Activated T-cell treated with anti-CD3 and anti-CD28 coated beads for 1 hour (primary cell): ENCODE data around the gene PUDP.
"Not testable (repeated sequence)": the region's sequence is repeated elsewhere in the genome, so short reads cannot be mapped to it uniquely, and the experiment has no call there.

ENCODE experiments used
- DNase-seq: peaks from one replicate; pipeline ENCODE4 v3.0.0-alpha.2; 2020; ENCODE audit warnings: low read depth

PUDP gene

DNA sequence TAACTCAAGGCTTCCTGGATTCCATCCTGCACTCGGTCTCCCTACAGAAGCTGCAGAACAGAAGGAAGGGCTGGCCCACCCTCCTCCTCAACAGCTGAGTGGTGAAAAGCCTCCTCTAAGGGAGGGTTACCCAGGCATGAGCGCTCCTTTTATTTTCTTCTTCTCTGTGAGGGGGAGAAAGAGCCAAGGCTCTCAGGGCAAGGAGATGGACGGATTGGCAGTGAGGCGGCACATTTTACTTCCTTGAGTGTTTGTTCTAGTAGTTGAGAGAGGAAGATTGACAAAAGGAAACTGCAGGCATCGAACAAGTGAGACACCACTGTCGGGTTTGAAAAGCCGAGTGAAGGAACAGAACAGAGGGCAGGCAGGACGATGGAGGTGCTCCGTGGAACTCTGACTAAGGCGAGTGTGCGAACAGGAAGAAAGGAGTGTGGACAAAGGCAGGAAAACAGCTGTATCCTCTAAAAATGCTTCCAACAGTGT, 38.9 kb downstream of the PUDP start:
- no peak for DNase-seq

DNA sequence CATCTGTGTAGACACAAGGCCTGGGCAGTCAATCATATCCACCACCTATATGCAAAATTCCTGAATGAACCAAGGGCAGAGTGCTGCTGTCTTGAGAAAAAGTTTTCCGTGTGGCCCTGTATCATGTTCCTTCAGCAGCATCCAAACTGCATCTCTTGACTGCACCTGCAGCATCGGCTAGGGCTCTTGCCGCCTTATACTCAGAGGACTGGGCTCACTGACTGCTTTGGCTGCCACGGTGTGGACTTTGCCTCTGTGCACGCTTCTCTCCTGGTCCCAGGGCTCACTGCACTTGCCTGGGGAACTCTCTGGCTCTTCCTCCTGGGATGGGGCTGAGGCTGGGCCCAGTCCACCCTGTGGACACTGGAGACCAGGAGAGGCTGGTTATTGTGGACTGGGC, 39.9 kb downstream of the PUDP start:
- DNase-seq = no peak

DNA sequence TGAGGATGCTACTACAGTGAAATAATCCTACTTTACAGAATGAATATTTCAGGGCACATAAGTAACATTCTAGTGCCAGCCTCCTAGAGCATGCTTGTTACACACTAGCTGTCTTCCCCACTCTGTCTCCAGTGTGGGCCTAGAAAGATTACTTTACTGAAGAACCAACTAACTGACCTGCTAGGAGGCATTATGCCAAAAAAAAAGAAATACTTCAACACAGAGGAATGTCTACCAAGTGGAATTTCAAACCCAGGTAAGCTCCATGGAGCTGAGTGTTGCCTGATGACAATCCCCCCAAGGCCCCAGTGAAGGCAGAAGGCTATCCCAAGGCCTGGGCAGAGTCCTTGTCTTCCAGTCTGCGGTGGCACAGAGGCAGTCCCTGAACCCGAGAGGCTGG, 41.3 kb downstream of the PUDP start:
- no peak for DNase-seq

DNA sequence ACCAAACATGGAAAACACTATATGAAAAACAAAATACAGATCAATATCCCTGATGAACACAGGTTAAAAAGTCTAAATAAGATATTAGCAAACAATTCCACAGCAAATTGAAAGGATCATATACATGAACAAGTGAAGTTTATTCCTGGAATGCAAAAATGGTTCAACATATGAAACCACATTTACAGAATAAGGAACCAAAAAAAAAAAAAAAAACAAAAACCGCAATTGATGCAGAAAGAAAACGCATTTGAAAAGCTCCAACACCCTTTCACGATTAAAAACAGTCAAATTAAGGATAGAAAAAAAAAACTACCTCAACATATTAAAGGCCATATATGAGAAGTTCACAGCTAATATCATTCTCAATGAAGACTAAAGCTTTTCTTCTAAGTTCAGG, 45.8 kb downstream of the PUDP start:
- no peak for DNase-seq

DNA sequence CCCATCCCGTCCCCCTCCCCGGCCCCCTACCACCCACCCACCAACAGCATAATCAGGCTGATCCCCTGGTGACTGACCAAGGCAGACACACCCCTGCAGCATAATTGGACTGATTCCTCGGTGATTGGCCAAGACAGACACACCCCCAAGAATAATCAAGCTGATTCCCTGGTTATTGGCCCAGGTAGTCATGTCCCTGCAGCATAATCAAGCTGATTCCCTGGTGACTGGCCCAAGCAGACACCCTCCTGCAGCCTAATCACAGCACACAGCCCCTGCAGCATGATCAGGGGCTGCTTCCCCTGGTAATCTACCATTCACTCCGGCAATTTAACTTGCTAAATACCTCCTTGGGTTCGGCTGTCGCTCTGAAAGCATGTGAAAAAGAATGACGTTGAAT, 47.9 kb downstream of the PUDP start:
- no peak for DNase-seq

DNA sequence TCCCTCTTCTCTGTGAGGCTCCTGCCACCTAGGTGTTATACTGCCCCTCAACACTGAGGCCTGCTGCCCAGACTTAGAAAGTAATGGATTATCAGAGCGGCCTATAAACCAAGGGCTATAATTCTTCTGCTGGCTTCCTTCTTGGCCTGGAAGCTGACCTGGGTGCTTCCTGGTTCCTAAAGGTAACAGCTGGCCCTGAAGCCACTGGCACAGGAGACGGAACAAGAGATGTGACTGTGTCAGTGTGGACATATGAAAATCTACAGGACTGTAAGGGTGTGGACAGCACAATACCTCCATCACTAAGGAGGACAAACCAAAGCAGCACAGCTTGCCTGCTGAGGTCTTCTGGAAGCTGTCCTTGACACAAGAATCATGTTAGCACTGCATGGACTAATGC, 52.3 kb downstream of the PUDP start:
- DNase-seq = not testable (repeated sequence)

DNA sequence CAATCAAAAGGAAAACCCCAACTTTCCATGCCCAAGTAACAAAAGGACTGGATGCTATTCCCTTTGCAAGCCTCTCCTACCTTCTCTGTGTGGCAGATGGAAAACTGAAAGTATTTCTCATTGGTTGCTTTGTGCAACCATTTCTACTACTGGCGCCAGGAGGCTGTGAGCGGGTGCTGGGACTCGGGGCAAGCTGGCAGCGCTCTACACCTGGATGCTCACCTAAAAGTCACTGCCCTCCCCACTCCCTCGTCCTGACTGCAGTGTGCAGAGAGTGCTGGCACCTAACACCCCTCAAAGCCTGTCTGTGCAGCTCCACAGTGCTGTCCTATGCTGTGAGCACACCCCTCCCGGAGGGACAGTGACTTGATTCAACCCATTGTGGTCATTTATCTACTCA, 54.6 kb downstream of the PUDP start:
- DNase-seq = no peak

DNA sequence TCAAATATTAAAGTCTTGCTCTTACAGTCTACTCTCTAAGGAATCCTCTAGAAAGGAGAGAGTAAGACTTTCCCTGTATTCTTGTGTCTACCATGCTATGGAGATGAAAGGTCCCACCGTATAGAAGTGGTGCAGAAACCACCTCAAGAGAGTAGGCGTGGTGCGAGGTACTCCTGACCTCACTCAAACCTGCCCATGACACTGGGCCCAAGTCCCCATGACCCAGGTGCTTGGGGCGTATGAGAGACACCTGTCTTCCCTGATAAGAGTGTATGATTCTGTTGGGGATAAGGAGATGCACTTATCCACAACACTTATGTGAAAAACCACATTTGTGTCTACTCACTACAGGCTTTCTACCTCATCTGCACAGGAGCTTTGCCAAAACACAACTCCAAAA, 55.4 kb downstream of the PUDP start:
- no peak for DNase-seq

DNA sequence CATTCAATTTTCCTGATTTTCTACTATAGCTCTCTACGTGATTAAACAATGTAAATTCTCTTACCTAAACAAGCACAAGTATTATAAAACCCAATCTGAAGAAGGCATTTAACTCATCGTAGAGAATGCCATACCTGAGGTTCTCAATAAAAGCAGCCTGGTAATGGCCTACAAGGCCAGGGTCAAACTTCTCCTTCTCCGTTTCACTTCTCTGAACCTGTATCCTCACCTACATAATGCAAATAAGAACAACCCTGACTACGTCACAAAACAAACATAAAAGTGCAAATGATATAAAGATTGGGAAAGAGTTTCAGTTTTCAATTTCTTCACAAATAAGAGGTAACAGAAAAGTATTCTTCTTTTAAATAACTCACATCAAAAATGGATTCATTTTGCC, 56.0 kb downstream of the PUDP start:
- DNase-seq = no peak

DNA sequence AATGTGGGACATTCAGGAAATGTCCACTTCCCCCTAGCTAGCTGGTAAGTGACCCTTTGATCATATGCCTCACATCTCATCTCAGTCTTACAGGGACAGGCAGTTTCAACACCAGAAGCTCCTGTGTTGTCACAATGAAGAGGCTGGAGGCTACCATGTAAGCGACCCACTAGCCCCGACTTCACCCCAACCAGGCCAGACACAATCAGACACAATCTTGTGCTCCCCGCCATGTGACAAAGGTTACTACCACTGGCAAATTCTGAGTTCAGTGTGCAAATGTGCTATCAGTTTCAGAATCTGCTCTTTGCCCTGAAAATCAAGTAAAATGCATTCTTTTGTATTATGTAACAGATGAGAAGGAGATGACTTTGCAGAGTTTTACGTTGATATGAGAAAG, 57.3 kb downstream of the PUDP start:
- no peak for DNase-seq

DNA sequence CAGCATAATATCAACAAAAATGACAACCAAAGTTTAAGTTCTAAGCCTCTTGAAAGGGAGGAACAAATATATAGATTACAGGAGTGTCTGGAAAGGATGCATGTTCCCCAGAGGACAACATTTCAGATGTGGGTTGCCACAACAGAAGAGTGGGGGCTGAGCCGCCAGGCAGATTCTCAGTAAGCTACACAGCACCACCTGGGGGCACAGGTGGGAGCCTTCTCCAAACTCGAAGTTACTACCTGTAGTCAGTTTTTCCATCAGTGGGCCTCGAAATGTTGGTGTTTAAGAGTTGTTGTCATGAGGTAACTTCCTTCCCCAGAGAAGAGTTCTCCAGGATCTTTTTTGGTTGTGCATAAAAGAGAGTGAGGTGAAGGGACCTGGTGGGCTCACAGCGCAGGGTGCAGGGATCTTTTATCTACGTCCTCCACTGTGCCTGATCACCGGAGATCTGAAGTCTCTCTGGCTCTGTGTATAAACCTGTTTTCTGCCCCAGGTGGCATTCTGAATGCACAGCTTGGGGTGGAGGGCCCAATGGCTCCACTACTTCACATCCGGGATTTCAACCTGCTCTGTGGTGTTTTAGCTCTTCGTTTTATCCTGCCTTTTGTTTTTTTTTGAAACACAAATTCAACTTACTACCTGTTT, 58.9 kb downstream of the PUDP start:
- DNase-seq = peak; percentile 22

DNA sequence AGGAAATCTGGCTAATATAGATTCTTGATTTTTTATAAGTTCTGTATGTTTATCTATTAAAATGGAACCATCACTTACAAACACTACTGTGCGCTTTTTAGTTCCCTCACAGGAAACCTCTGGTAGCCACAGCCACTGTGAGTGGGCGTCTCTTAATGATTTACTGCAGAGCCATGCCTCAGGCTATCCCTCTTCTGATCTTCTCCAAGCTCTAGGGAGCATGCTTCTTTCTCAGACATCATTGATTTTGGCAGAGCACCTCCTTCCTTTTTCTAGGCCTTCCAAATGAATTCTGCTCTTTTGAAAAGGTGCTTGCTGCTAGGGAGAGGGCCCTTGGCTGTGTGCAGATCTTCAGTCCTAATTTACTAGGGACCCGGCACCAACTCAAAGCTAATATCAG, 61.6 kb downstream of the PUDP start:
- no peak for DNase-seq

DNA sequence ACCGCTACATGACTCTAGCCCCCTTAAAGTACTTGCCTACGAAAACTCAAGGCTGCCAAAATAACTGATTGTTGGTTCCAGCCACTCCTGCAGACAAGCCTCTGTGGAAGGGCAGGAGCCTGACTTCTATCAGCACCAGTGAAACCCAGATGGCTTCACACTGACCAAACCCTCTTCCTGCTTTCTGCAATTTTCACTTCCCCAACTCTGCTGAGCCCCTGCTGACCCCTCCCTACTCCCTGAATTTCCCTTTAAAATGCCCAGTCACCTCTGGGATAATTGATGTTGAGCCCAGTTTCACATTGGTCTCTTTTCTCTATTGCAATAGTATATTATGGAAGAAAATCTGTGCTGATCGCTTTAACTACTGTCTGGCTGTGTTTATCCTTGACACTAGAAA, 62.1 kb downstream of the PUDP start:
- no peak for DNase-seq

DNA sequence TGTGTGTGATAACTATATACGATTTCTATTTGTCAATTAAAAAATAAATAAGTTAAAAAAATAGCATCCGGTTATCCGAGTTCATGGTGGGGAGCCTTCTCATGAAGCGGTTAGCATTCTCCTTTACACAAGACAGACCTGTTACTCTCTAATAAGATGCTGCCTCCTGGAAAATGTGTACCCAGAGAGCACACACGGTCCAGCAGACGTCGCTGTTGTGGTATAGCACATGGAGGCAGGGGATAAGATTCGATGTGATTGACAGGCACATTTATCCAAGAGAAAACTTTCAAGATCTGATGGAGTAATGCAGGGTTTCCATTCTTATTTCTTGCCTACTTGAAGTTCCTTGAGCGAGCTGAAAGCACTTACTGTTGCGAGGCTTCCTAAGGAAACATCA, 63.1 kb downstream of the PUDP start:
- DNase-seq = no peak

DNA sequence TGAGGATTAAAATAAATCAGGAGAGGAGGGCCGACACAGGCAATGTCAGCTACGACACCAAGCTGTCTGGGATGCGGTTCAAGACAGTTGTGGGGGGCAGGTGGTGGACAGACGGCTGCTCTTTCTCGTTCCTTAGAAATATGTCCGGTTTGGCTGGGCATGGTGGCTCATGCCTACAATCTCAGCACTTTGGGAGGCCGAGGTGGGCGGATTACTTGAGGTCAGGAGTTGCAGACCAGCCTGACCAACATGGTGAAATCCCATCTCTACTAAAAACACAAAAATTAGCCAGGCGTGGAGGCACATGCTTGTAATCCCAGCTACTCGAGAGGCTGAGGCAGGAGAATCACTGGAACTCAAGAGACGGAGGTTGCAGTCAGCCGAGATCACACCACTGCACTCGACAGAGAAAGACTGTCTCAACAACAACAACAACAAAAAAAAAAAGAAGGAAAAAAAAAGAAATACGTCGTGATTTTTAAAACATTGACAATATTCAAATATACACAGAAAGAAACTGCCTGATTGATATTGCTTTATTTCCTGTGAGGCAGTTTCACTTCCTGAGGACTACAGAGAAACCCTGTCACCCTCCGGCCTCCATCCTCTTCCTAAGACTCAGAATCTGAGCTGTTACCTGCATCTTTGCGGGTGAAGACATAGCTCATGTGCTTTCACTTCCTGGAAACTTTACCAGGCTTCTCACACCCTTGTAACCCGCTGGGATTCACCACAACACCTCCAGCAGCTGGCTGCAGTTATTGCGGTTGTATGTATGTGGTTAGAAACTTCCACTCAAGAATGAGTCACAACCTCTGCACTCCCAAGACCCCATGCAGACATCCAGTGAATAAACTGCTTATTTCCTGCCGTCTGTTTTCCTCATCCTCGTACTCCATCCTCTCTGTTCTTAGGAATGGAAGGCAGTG, 64.2 kb downstream of the PUDP start:
- peak; percentile 7 for DNase-seq

DNA sequence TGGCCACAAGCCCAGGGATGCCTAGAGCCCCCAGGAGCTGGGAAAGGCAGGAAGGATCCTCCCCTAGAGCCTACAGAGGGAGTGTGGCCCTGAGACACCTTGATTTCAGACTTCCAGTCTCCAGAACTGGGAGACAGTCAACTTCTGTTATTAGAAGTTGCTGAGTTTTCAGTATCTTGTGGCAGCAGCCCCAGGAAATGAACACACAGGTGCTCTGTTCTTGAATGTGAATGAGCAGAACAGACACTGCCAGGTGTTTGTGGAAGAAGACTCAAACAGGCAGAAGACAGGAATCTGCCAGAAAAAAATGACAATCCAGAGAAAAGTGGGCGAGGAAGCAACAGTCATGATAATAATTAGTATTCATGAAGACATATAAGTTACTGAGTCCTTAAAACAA, 64.9 kb downstream of the PUDP start:
- DNase-seq = no peak

DNA sequence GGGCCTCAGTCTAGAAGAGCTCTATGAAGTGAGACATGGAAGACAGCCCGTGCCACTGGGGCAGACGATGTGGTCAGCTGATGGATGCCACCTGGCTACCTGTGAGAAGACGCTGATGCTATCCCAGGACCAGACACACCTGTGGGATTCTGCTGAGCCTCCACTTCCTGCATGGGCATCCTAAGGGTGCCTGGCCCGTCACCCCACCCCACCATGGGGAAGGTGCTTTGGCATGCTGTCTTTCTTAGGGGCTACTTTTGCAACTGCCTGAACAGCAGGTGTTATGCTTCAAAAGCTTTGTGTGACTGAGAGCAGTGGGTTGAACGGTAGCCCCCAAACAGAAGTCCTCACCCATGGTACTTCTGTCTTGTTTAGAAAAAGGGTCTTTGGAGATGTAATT, 65.4 kb downstream of the PUDP start:
- DNase-seq = no peak

DNA sequence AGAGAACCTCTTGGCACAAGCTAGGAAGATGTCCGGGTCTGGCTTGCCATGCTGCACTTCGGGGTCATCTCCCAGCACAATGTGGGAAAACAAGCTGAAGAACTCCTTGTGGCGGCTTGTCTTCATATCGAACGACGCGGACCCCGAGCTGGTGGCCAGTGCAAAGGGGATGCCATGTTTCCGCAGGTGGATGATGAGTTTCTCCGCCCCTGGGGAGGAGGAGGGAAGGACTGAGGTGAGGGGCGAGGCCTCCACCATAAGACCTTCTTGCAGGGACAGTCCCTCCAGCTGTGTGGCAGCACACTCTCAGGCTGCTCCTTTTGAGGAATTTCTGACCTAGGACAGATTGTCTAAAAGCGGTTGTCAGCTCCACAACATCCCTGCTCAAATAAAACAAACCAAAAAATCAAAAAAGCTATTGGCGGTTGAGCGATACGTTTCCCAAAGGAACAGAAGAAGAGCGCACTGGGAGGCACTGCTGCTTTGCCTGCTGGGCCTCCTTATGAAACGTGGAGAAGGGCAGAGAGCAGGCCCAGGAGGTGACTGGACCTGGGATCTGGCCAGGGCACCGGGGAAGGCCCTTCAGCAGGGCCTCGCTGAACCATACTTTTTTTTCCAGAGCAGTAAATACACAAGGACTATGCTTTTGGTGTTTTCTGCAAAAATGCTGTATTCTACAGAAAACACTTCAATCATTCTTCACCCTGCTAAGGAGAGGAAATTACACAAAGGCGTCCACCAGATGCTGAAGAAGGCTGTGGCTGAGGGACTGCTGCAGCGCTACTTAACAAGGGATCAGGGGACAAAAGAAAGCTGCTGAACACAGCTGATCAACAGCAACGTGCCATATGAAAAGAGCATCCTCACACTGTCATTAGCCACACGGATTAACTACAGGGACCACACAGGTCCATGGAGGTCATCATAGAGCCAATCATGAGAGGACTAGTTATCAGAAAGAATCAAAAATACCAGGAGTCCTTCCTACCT, 70.4 kb downstream of the PUDP start:
- no peak for DNase-seq

DNA sequence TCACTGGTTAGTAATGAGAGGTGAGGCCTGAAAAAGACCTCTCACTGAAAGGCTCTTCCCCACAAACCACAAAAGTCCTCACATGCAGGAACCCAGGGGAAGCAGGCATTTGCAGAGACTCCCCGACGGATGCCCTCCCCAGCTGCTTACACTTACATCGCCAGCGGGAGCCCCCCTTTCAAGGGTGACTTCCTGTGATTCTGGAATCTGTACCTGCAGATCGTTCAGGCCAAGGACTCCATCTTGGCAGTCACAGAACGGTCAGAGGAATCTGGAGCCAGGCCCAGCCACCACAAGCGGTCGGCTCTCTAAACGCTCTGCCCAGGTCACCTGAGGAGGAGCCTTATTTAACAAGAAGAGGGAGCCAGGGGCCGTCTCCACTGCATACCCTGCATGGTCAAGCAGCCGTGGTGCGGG, 71.7 kb downstream of the PUDP start:
- no peak for DNase-seq

DNA sequence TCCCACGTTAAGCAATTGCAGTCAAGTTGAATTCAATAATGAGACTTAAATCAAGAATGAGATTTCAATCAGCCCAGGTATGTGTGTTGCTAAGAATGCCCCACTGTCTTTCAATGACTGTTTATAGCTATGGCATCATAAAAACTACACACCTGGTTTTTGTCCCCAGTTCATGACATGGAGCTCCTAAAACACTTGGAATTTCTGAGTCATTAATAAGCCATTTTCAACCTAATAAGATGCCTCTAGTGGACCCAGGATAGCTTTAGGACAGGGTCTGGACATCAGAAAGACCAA, 73.1 kb downstream of the PUDP start:
- DNase-seq = no peak

DNA sequence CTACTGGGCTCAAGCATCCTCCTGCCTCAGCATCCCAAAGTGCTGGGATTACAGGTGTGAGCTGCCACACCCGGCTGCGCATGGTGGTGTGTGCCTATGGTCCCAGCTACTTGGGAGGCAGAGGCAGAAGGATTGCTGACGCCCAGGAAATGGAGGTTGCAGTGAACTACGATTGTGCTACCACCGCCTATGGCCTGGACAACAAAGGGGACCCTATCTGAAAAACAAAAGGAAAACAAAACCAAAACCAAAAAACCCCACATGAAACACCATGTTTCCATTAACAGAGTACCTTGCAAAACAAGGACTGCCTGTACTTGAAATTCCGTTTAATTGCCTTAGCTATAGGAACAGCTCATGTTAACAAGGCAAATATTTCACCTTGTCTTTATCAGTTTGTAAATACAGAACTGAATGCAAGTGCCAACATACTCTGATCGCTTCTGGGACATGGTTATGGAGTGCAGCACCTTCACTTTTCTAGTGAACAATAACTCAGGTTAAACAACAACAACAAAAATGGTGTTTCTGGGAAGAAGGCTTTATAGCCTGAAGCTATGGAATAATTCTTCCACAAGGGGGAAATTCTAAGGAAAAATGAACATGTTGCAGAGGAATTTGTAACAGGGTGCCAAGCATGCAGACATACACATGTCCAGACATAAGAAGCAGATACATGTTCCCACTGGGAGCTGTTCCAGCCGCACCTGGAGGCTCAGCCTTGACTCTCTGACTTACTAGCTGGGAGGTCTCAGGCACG, 73.6 kb downstream of the PUDP start:
- no peak for DNase-seq

DNA sequence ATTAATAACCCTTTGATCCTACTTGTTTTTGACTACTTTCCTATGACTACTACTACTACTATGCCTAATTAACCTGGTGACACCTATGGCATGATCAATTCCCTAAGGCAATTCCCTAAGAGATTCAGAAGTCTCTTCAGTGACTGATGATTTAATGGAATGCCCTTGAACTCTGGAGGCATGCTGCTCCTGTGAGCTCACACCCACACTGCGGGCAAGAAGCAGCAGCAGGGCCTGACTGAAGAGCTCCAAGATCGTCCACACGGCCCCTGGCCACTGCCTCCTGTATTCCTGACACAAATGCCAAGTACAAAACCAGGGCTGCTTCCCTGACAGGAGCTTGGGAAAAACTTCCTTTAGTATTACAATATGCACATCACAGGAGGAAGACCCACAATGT, 74.6 kb downstream of the PUDP start:
- no peak for DNase-seq
